HepG2 (cell line): ENCODE results near the gene RELB. TPM values are rescaled to one million over a fixed set of nuclear protein-coding genes. Genes with fewer than 3 reads are reported as not detected.

Source experiments
- ATAC-seq: fragments of 200-7000 bp; cut with Tn5 transposase; 3 replicates; pipeline ENCODE4 v1.9.1; 2020; ENCODE audit warnings: mild to moderate bottlenecking, moderate library complexity
- BruUV-seq: library from RNA; stranded (reverse); fragments of 400-500 nt; replicated peaks from 2 replicates; lab custom pipeline; 2021; lab: Mats Ljungman, UMichigan
- CTCF ChIA-PET: fragments of 300-600 bp; formaldehyde crosslinking; extraction: SDS; loops from one replicate; lab custom pipeline; 2021; ENCODE audit warnings: low total read pairs, inconsistent platforms, low intra/inter-chr PET ratio; lab: Yijun Ruan, JAX
- POLR2A ChIA-PET: fragments of 350-600 bp; sonication (Branson Sonifier 250); formaldehyde crosslinking; loops from one replicate; lab custom pipeline; 2020; ENCODE audit warnings: antibody characterized with exemption, inconsistent platforms; lab: Yijun Ruan, JAX
- DNase-seq: peaks from one replicate; pipeline ENCODE4 v3.0.0-alpha.2; 2015; ENCODE audit warnings: low spot score
- FAIRE-seq: peaks from 3 replicates; lab custom pipeline; 2011; peaks lifted over from hg19 to GRCh38; lab: Jason Lieb, UNC
- H2AFZ ChIP-seq: one replicate; pipeline ENCODE4 v1.6.1; 2011; ENCODE audit warnings: low read length, inconsistent platforms
- H3K27ac ChIP-seq: fragments of 300-600 bp; 3 replicates; pipeline ENCODE4 v1.8.0; 2011; ENCODE audit warnings: mixed run types, mild to moderate bottlenecking, mixed read lengths, low read length, inconsistent platforms; ENCODE audit not compliant: insufficient read depth; ENCODE audit errors: extremely low read length
- H3K27me3 ChIP-seq, 2 experiments: fragments of 200-600 bp in 1 of 2; 2 replicates in 1 of 2; 3 replicates in 1 of 2; pipeline versions ENCODE4 v1.6.0 to v1.8.0; 2011; ENCODE audit warnings: low read length in 2 of 2, mild to moderate bottlenecking in 2 of 2, moderate library complexity in 2 of 2, inconsistent platforms in 1 of 2; ENCODE audit not compliant: insufficient read depth in 2 of 2, control insufficient read depth in 1 of 2
- H3K36me3 ChIP-seq, 2 experiments: fragments of 200-600 bp in 1 of 2; replicated peaks in 1 of 2; 2 replicates in 1 of 2; 3 replicates in 1 of 2; pipeline versions ENCODE4 v1.5.1 to v1.8.0; 2011; ENCODE audit warnings: low read length in 2 of 2, inconsistent platforms in 1 of 2; ENCODE audit not compliant: insufficient read depth in 2 of 2, control insufficient read depth in 1 of 2
- H3K4me1 ChIP-seq: 2 replicates; pipeline ENCODE4 v1.5.1; 2012; ENCODE audit warnings: low read length, inconsistent platforms; ENCODE audit not compliant: insufficient read depth
- H3K4me2 ChIP-seq: 2 replicates; pipeline ENCODE4 v1.6.0; 2011; ENCODE audit warnings: low read depth, low read length, inconsistent platforms
- H3K4me3 ChIP-seq, 3 experiments: fragments of 200-600 bp in 1 of 3; sonication (generic), shearing (Covaris generic) in 1 of 3; replicated peaks in 1 of 3; 2 replicates each; pipeline ENCODE4 v1.5.1; 2011 to 2016; ENCODE audit warnings: low read length in 3 of 3, inconsistent platforms in 2 of 3, low read depth in 2 of 3, mild to moderate bottlenecking in 2 of 3, control low read depth in 1 of 3, mixed read lengths in 1 of 3; ENCODE audit not compliant: insufficient read depth in 1 of 3
- H3K79me2 ChIP-seq: one replicate; pipeline ENCODE4 v1.6.1; 2011; ENCODE audit warnings: low read length, inconsistent platforms; ENCODE audit not compliant: insufficient read depth
- H3K9ac ChIP-seq: 2 replicates; pipeline ENCODE4 v1.6.0; 2011; ENCODE audit warnings: mild to moderate bottlenecking, low read depth, low read length, inconsistent platforms; ENCODE audit not compliant: insufficient read depth
- H3K9me3 ChIP-seq: 2 replicates; pipeline ENCODE4 v1.5.1; 2012; ENCODE audit warnings: mild to moderate bottlenecking, low read length
- H4K20me1 ChIP-seq: 2 replicates; pipeline ENCODE4 v1.6.0; 2011; ENCODE audit warnings: inconsistent platforms, mild to moderate bottlenecking, low read length, moderate library complexity; ENCODE audit not compliant: insufficient read depth
- ATM ChIP-seq: fragments of 450-650 bp; IDR thresholded peaks from 2 replicates; pipeline ENCODE4 v1.7.1; 2017; ENCODE audit warnings: mild to moderate bottlenecking, borderline replicate concordance
- FOXA3 ChIP-seq: IDR thresholded peaks from 2 replicates; pipeline ENCODE4 v1.6.1; 2016; ENCODE audit warnings: missing genetic modification reagents, missing compliant biosample characterization
- HOXA7 ChIP-seq: sonication (generic); formaldehyde crosslinking; IDR thresholded peaks from 2 replicates; pipeline ENCODE4 v1.8.1; 2022; ENCODE audit warnings: mild to moderate bottlenecking, missing genetic modification reagents, moderate library complexity
- PCBP1 ChIP-seq: fragments of 200-400 bp; formaldehyde crosslinking; IDR thresholded peaks from 2 replicates; pipeline ENCODE4 v1.6.1; 2017; ENCODE audit warnings: mild to moderate bottlenecking, low read depth, low read length, borderline replicate concordance
- POGK ChIP-seq: sonication (generic); formaldehyde crosslinking; conservative IDR thresholded peaks from 2 replicates; pipeline ENCODE4 v1.8.0; 2022; ENCODE audit warnings: mild to moderate bottlenecking, moderate library complexity, missing genetic modification reagents
- SIN3B ChIP-seq: fragments of 150-350 bp; IDR thresholded peaks from 2 replicates; pipeline ENCODE4 v1.6.1; 2014; ENCODE audit warnings: low read length
- TCF7L2 ChIP-seq: IDR thresholded peaks from 2 replicates; pipeline ENCODE4 v1.6.1; 2011; ENCODE audit warnings: mild to moderate bottlenecking, low read depth, low read length, moderate library complexity
- ZBTB3 ChIP-seq: sonication (generic); formaldehyde crosslinking; IDR thresholded peaks from 2 replicates; pipeline ENCODE4 v1.4.0; 2020; ENCODE audit warnings: low read depth, mild to moderate bottlenecking, moderate library complexity, missing genetic modification reagents, borderline replicate concordance
- ZEB1 ChIP-seq: IDR thresholded peaks from 2 replicates; pipeline ENCODE4 v1.6.1; 2012; ENCODE audit warnings: mild to moderate bottlenecking, low read depth, inconsistent platforms; ENCODE audit not compliant: insufficient replicate concordance
- ZNF367 ChIP-seq: sonication (generic); formaldehyde crosslinking; IDR thresholded peaks from 2 replicates; pipeline ENCODE4 v1.4.0; 2020; ENCODE audit warnings: missing genetic modification reagents, borderline replicate concordance
- ZNF670 ChIP-seq: sonication (generic); formaldehyde crosslinking; IDR thresholded peaks from 2 replicates; pipeline ENCODE4 v1.8.0; 2022; ENCODE audit warnings: mild to moderate bottlenecking, missing genetic modification reagents, borderline replicate concordance
- ZNF687 ChIP-seq: sonication (generic); formaldehyde crosslinking; IDR thresholded peaks from 2 replicates; pipeline ENCODE4 v1.5.1; 2020; ENCODE audit warnings: mild to moderate bottlenecking, missing genetic modification reagents, moderate library complexity
- ZNF709 ChIP-seq: sonication (generic); formaldehyde crosslinking; IDR thresholded peaks from 2 replicates; pipeline ENCODE4 v1.5.0; 2020; ENCODE audit warnings: mild to moderate bottlenecking, missing genetic modification reagents
- ZNF850 ChIP-seq: sonication (generic); formaldehyde crosslinking; conservative IDR thresholded peaks from 2 replicates; pipeline ENCODE4 v1.9.0; 2021; ENCODE audit warnings: mild to moderate bottlenecking, missing genetic modification reagents
- WGBS: methylation state at CpG from one replicate; pipeline ENCODE4 v1.1.6; 2017; ENCODE audit warnings: low lambda C conversion rate; 5-methylcytosine and 5-hydroxymethylcytosine counted together
- in situ Hi-C: cut with HindIII; loops from 2 replicates; pipeline ENCODE4 v1.10.0; 2017; ENCODE audit warnings: low pct_unique_long_range_greater_than_20kb; ENCODE audit not compliant: extremely low pct_ligation_motif_present
- intact Hi-C: fragments of 100-400 bp; cut with micrococcal nuclease; formaldehyde crosslinking; loops from one replicate; pipeline ENCODE4 v1.10.0; 2022; ENCODE audit not compliant: unreplicated experiment
- polyA plus RNA-seq, 8 experiments: library from polyadenylated mRNA; depleted of rRNA in 3 of 8; stranded (reverse) in 7 of 8; unstranded in 1 of 8; fragments of >200 nt; fragmentation: Illumina TruSeq in 4 of 8; extraction: Trizol in 4 of 8; gene quantifications; 2 replicates each; pipeline versions ENCODE4 v1.2.1 to v1.2.3, GENCODE V29; 2011 to 2016; ENCODE audit warnings: low read depth in 4 of 8, missing spikeins in 1 of 8, mixed read lengths in 1 of 8; ENCODE audit not compliant: insufficient read depth in 1 of 8
- total RNA-seq, 5 experiments: library from RNA; depleted of rRNA; stranded (reverse); fragments of >200 nt; fragmentation: Illumina TruSeq; extraction: Trizol; gene quantifications; 2 replicates each; pipeline ENCODE4 v1.2.3, GENCODE V29; 2016; ENCODE audit warnings: low read depth in 1 of 5

Gene RELB
- total and polyA plus RNA-seq, 2 of the 13 experiments (the other 11 are each of a cell fraction or from before 2014, with no cell fraction given) = 1.9 to 3.5 TPM

- intact Hi-C loops = loop anchor here (10.0 kb wide), 1 partner anchor 110 kb away; the partner anchor contains the start of gene NECTIN2
- TF ChIP-seq PCBP1 = no peak
- no peak for TF ChIP-seq FOXA3 (CRISPR knock-in tag)
- peak; percentile 85; the same call in 1 of the 2 replicates for TF ChIP-seq POGK (CRISPR knock-in tag)
- peak; percentile 76 for TF ChIP-seq ZNF687 (CRISPR knock-in tag)
- TF ChIP-seq ZNF670 (CRISPR knock-in tag) = 0 out of 2 replicates have a peak, but pooled peaks have one; percentile 59
- no peak for TF ChIP-seq HOXA7 (CRISPR knock-in tag)
- no peak for TF ChIP-seq TCF7L2
- TF ChIP-seq ZNF850 (CRISPR knock-in tag) = no peak
- no peak for TF ChIP-seq ATM
- no peak for TF ChIP-seq ZNF367 (CRISPR knock-in tag)
- peak; percentile 62; the same call in 1 of the 2 replicates for TF ChIP-seq SIN3B
- 0 out of 2 replicates have a peak, but pooled peaks have one; percentile 18 for TF ChIP-seq ZBTB3
- no peak for TF ChIP-seq ZEB1
- TF ChIP-seq ZNF709 (CRISPR knock-in tag) = no peak
Measured at GRCh38 chr19:44954649-44955504, 46.4 kb upstream of the RELB start, which contains the start of gene CLPTM1. TSS of gene CLPTM1 (plus strand) at chr19:44955380. CDS start at chr19:44955396, 16 bp downstream.

More at GRCh38 chr19:44954649-44955504, 46.4 kb upstream of the RELB start, which contains the start of gene CLPTM1:
- Histone ChIP-seq H3K9ac (peak within 1 kb of the TSS; percentile 97), H3K4me2 (peak within 1 kb of the TSS; percentile 96), H3K4me3 (peak within 1 kb of the TSS; percentile 93 to 100 (median 99)), H3K4me1 (peaks cover 72% of the 10 kb centered on the region), H3K27ac (peak within 1 kb of the TSS; percentile 91), H3K79me2 (peaks cover 50% of the 10 kb centered on the region), H3K36me3 (peaks cover 3 to 5% of the 10 kb centered on the region in 2 experiments), H3K9me3 (no peaks in the 10 kb centered on the region), H3K27me3 (no peaks in the 10 kb centered on the region; a peak in 1 of 5 replicates), H4K20me1 (peaks cover 19% of the 10 kb centered on the region), H2AFZ (peak within 1 kb of the TSS; percentile 82)
- in situ Hi-C loops = no loop called here
- peak; percentile 91 for DNase-seq
- FAIRE-seq = peak; percentile 26
- under 1% methylated on average over 34 of the region's 65 CpGs for WGBS
- TSS peak; percentile 95 for BruUV-seq
- CTCF ChIA-PET = interaction anchor here (1.4 kb wide), 1 partner anchor 51 kb away, joined by 4 read pairs; no protein-coding TSS in a partner anchor
- ATAC-seq = peak; percentile 85
- POLR2A ChIA-PET = interaction anchor here (0.6 to 5.2 kb wide), 18 partner anchors 9 to 142 kb away, joined by 3 to 57 read pairs (median 6); partner anchors contain the start of genes APOC1, APOC2, APOE and CLASRP
